ENCODE data around the gene WDR48.
A peak's percentile ranks its signal among the peaks of the same experiment; 100 is the strongest.

WDR48 gene

DNA sequence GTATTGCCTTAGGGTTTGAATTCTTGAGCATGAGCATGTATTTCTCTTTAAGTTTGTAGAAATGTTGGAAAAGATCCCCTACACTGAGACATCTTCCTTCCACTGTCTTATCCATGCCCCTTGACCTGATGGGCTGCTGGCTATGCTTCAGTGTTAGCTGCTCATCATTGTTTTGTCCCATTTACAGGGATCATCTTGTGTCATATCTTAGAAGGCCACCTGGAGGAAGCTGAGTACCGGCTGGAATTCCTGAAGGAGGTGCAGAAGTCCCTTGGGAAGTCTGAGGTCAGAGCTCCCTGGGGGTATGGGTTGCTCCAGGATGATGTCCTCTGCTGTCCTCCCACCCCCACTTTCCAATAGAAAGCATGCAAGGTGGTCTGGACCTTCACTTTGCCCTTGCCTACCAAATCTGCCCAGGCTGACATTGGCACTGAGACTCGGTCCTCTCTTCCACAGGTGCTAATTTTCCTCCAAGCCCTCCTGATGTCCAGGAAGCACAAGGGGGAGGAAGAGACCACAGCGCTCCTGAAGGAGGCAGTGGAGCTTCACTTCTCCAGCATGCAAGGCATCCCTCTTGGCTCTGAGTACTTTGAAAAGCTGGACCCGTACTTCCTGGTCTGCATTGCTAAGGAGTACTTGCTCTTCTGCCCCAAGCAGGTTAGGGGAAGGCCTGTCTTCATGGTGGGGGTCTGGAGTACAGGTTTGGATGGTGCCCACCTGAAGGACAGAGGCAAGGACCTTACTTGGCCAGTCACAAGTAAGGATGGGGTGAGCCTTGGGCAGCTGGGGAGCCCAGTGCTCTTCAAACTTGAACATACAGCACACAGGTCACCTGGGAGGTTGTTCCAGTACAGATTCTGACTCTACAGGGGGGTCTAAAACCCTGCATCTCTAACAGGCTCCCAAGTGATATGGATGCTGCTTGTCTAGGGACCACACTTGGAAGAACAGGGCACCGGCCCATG is 73.3 kb downstream of the WDR48 start:
- ATAC-seq = no peak
- no peak for DNase-seq

DNA sequence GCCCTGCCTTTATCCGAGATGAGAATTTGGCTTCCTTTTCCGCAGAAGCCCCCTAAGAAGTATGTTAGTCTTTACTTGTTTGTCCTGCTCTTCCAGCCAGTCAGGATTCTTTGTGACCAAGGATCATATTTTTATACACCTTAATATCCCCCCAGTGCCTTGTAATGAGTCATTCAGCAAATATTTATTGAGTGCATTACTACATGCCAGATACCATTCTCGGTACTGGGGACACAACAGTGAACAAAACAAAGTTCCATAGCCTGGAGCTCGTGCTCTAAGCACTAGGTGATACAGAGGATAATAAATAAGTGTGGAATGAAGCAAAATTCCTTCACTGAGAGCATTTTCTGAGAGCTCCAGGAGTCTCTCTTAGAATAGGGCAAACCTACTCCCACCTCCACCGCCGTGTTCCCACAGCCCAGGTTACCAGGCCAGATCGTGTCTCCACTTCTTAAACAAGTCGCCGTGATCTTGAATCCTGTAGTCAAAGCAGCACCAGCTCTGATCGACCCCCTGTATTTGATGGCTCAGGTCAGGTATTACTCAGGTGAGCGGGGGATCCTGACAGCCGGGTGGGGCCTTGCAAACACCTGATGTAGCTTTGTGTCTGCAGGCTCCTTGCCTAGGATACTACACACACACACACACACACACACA is 74.2 kb downstream of the WDR48 start:
- no peak for ATAC-seq
- no peak for DNase-seq

DNA sequence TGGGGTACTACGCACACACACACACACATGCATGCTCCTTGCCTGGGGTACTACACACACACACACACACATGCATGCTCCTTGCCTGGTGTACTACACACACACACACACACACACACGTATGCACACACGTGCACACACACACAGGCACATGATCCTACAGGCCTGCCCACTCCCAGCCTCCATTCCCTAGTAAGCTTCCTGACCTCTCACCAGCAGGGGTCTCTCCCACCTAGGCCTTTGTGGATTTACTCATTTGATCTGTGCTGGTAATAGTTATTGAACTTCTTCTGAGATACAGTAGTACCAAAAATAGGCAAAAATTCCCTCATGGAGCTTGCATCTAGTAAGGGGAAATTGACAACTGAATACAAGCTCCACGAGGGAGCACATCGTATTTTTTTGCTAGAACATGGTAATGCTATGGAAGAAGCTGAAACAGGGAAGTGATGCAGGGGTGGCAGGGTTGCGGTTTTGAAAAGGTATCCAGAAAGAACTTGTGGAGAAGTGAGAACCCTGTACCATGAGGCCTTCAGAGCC is 74.8 kb downstream of the WDR48 start:
- DNase-seq (peak; percentile 48), ATAC-seq (peak; percentile 70)

DNA sequence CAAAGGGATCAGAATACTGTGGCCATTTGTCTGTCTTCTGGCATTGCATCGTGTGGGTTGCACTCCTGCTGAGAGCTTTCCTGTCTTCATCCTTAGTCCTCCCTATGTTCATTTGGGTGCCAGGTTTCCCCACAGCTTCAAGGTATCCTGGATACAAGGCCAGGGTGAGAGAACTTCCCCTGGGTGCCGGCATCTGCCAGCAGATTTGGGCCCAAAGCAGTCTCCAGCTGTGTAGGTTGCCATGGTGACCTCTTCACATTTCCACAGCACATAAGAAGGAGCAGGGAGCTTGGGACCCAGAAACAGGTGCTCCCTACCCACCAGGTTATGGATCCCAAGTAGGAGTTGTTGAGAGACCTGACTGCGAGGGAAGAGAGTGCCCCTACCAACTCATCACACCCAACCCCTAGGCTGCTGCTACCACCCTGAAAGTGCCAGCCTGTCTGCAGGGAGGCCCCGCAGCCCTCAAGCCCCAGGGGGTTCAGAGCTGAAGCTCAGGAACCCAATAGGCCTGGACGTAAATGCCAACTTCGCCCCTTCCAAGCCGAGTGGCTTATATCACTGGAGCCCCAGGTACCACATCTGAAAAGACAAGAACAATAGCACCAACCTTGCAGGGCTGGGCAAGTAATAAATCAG is 75.6 kb downstream of the WDR48 start:
- DNase-seq = no peak
- no peak for ATAC-seq

DNA sequence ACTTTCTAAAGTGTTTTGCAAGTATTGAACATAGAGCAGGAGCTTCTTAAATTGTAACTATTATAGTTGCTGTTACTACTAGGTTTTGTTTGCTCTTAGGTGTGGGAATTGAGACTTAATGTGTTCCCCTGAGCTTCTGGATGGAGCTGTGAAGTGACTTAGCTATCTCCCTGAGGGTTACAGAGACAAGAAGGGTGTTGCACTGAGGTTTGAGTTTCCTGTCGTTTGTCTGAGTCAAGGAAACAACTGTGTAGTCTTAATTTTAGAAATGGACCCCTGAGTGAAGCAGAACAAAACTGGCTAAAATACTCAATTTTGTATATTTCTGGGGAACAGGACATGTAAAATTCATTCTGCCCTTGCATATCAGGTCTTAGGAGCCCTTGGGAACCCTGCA is 76.1 kb downstream of the WDR48 start:
- DNase-seq (no peak), ATAC-seq (no peak)

DNA sequence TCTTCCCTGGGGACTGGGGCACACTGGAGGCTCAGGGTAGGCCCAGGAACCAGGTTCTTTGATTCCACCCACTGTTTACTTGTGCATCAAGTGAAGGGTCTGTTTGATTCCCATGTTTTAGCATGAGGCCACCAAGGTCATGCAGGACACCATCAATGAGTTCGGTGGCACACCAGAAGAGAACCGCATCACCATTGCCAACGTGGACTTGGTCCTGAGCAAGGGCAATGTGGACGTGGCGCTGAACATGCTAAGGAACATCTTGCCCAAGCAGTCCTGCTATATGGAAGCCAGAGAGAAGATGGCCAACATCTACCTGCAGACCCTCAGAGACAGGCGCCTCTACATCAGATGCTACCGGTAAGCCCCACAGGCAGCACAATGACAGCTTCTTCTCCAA is 77.1 kb downstream of the WDR48 start:
- no peak for DNase-seq

DNA sequence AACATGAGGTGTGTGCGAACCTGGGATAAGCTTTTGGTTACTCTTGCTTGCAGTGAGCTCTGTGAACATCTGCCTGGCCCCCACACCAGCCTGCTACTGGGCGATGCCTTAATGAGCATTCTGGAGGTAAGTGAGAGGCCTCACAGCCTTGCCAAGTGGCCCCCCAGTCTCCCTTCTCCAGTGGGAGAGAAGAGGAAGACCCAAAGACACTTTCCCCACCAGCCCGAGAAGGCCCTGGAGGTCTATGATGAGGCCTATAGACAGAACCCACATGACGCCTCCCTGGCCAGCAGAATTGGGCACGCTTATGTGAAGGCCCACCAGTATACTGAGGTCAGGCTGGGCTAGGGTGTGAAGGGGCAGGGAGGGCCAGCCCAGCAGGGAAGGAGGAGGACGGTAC is 78.2 kb downstream of the WDR48 start:
- no peak for ATAC-seq

More for the DNA sequence above, 77.1 kb downstream of the WDR48 start:
- ATAC-seq = no peak

DNA sequence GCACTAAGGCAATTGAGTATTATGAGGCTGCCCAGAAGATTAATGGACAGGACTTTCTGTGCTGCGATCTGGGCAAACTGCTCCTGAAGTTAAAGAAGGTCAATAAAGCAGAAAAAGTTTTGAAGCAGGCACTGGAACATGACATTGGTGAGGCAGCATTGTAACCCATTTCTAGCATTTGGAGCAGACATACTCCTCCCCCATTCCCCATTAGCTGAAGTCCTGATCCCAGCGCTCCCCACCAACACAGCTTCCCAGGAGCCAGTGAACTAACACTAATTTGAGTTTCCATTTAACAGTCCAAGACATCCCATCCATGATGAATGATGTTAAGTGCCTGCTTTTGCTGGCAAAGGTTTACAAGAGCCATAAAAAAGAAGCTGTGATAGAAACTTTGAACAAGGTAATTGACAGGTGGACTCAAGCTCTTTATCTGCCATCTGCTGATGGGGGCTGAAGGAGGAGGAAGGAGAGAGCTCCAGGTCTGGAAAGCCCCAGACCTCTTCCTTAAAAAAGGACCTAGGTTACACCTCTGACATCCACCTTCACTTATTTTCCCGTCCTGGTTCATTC is 79.0 kb downstream of the WDR48 start:
- ATAC-seq (no peak), DNase-seq (no peak)

More for the DNA sequence above, 78.2 kb downstream of the WDR48 start:
- DNase-seq = no peak

DNA sequence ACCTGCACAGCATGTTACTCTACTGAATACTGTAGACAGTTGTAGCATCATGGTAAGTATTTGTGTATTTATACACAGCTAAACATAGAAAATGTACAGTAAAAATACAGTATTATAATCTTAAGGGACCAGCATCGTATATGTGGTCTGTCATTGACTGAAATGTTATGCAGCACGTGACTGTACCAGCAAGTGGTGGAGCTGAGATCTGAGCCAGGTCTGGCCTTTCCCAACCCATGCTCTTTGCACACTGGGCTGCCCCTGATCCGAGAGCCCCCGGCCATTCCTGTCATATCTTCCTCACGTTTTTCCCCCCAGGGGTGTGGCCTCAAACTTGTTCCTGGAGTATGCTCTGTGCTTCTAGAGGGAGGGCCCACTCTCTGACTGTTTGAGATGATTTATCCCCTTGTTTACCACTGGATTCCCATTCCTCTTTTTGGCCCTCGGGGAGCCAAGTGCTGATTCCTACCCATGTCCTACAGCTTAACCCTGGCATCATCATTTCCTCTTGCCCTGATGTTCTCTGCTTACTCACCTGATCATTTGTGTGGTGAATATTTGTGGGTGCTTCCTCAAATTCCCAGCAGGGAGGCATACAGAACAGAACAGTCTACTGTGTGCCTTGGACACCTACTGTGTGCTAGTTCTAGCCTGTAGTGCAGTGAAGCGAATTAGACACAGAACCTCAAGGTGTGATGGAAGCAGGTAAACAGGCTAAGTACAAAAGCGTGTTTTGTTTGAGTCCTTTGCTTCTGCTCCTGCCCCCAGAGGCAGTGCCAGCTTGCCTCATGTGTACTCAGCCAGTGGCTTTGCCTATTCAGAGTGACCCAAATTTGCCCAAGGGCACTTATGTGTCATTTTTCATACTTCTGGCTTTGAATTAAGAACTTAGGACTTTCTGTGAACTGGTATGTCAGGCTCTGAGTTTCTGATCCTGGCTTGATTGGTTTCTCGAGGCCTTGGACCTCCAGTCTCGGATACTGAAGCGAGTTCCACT is 80.6 kb downstream of the WDR48 start:
- no peak for ATAC-seq
- no peak for DNase-seq

DNA sequence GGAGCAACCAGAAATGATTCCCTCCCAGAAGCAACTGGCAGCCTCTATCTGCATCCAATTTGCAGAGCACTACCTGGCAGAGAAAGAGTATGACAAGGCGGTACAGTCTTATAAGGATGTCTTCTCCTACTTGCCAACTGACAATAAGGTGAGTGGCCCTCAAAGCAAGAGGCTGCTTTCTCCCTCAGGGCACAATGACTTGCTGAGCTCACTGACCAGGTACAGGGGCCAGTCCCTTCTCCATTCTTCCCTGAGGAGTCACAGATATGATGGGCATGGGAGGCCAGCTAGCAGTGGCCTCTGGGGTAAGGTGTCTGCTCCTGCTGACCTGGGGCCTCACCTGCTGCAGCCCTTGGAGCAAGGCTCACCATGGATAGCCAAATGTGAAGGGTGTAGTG is 81.3 kb downstream of the WDR48 start:
- ATAC-seq (no peak), DNase-seq (no peak)

DNA sequence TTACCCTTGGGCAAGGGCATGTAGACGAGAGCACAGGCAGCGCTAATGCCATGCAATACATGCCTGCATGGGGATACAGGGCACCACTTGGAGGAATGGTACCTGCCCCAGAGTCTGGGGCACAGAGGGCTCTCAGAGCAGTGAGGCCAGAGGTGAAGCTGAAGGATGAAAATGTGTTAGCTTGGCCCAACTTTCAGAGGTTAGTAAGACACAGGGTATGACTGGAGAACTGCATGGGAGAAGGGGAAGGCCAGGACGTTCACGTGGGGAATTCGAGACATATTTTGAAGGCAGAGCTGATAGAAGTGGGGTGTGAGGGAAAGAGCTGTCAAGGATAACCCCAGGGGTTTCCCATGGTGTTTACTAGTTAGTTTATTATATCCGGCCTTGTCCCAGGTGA is 82.0 kb downstream of the WDR48 start:
- DNase-seq = no peak
- ATAC-seq = peak; percentile 5

DNA sequence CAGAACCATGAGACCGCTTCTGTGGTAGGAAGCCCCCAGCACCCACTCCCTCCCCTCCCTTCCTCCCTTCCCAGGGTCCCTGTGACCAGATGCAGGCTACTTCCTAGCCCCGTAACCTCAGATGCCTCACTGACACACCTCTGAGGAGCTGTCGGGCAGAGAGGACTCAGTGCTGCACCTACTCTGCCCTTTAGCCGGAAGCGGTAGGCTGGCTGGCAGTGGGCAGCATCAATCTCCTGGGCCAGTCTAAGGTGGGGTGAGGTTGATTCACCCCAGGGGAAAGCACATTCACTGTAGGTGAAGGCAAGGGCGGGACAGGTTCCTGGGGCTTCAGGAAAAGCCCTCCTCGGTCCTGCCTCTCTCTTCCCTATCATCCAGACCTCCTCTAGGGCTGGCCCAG is 82.5 kb downstream of the WDR48 start:
- DNase-seq = no peak
- ATAC-seq = no peak

DNA sequence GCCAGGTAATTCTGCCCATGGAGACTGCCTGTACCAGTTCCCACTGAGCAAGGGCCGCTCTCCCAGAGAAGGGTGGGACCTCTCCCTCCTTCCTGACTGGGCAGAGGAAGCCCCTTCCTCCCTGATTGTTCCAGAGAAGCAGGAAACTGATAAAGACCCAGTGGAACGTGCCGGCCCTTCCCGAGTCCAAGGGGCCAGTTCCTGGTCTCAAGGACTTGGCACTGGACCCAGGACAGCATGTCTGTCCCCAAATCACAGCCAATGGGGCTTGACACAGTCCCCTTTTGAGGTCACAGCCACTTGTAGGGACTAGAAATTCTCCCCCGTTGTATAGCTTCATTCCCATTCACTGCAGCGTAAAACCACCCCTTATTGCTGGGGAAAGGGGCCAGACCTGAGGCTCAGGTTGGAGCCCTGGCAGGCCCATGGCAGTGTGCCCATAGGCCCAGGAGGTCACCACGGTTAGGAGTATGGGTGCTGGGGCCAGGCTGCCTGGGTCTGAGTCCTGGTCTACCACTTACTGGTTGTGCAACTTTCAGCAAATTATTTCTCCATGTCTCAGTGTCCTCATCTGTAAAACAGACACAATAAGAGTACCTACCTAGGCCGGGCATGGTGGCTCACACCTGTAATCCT is 83.5 kb downstream of the WDR48 start:
- ATAC-seq (no peak), DNase-seq (no peak)

DNA sequence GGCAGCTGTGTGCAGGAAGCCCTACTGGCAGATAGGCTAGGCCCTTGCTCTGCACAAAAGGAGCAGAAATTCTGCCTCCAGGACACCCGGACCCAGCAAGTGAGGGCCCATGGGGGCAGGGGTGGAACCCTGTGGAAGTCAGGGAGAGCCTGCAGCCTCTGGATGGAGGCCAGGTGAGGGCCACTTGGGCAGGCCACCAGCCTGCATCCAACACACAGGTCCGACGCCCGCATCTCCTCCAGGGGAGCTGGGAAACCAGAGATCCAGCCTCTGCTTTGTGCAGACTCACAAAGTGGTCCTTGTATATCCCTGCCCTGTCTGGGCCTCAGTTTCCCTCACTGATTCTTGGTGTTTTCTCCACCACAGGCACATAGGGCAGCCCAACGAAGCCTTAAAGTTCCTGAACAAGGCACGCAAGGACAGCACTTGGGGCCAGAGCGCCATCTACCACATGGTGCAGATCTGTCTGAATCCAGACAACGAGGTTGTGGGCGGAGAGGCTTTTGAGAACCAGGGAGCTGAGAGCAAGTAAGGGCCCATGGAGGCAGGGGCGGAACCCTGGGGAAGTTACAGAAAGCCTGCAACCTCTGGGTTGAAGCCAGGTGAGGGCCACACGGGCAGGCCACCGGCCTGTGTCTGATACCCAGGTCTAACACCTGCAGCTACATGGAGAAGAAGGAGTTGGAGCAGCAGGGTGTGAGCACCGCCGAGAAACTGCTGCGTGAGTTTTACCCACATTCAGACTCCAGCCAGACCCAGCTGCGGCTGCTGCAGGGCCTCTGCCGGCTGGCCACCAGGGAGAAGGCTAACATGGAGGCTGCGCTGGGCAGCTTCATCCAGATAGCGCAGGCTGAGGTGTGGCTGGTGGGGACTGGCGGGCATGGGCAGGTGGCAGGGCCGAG is 85.0 kb downstream of the WDR48 start:
- no peak for DNase-seq

DNA sequence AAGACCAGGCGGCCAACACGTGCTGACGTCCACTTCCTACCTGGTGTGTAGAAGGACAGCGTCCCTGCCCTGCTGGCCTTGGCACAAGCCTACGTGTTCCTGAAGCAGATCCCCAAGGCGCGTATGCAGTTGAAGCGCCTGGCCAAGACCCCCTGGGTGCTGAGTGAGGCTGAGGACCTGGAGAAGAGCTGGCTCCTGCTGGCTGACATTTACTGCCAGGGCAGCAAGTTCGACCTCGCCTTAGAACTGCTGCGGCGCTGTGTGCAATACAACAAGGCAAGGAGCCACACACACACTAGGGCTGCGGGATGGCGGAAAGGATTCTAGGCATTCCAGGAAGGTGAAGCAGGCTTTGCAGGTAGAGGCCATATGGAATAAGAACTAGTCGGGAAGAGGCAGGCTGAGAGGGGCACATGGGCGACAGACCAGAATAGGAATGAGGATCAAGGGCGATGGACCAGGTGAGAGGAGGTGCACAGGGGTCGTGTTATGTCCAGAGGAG is 85.7 kb downstream of the WDR48 start:
- no peak for DNase-seq
- ATAC-seq = no peak

More for the DNA sequence above, 85.0 kb downstream of the WDR48 start:
- no peak for ATAC-seq

DNA sequence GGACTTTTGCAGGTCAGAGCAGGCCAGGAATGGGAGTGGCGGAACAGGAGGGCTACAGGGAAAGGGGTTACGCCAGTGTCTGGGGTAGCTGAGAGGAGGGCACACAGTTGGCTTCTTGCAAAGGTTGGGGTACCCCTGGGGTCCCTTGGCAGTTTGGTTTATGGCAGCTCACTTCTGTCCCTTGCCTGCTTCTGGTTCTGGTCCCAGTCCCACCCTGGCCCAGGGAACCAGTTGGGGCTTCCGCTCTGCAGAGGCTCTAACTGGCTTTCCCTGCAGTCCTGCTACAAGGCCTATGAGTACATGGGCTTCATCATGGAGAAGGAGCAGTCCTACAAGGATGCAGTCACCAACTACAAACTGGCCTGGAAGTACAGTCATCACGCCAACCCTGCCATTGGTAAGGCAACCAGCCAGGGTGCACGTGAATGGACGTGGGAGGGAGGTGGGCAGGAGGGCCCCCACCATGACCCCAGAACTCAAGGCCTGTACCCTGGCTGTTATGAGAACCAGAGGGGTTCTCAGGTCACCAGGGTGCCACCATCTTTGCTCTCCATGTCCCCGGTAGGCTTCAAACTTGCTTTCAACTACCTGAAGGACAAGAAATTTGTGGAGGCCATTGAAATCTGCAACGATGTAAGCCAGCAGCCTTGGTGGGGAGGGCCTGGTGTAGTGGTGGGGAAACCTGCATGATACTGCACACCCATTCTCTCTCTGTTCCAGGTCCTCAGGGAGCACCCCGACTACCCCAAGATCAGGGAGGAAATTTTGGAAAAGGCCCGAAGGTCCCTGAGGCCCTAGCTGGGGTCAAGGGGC is 86.4 kb downstream of the WDR48 start:
- no peak for DNase-seq
- ATAC-seq = peak; percentile 4

DNA sequence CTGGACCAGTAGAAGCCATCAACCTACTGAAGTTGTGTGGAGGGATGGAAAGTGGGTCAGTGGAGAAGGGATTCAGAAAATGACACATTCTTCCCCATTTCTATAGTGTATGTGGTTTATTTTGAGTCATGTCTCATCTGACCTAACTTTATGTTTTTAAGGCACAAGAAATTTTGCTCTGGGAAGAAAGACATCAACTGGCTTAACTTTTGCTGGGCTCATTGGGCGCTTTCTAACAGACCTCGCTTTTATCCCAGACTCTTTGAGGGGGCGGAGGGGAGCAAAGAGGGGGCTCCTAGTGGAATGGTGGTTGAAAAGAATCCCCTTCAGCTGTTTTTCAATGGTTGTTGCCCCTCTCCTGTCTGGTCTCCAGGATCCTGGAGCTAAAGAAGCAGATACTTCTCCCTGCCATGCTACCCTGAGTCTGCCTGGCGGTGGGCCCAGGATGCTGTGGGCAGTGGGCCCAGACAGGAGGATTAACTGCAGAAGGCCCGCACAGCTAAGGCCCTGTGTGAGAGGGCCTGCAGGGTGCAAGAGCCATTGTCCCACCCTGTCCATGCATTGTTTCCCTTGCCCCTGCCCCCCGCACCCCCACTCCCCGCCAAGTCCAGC is 87.1 kb downstream of the WDR48 start:
- ATAC-seq (peak; percentile 45), DNase-seq (no peak)

DNA sequence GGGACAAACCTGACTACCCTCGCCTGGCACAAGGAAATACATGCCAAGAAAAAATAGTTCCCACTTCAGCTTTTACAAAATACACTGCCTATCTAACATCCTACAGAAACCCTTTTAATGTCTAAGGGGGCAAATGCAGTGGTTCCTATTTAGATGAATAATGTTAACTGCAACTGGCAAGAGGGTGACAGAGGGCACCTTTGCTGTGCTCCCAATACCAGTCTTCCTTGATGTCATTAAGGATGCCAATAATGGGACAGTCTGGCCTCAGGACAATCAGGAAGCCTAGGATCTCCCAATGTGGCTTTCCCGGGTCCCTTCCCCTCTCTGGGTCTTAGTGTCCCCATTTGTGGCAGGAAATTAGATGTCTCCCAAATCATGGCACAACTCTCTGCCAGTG is 87.6 kb downstream of the WDR48 start:
- DNase-seq = no peak

More for the DNA sequence above, 87.6 kb downstream of the WDR48 start:
- ATAC-seq = no peak

Measured in stimulated activated naive CD8-positive, alpha-beta T cell treated with anti-CD3 and anti-CD28 coated beads, Interleukin-15, Interleukin-2, amounts not matched to agents 100 U/mL and 50 U/mL, for 24 hours (primary cell).